ENCODE results near the gene ROCK1. TPM values are rescaled to one million over a fixed set of nuclear protein-coding genes. Genes with fewer than 3 reads are reported as not detected.

The ROCK1 gene
- total and polyA plus RNA-seq, 2 of the 8 experiments (the other 6 are each of a cell fraction or from before 2014, with no cell fraction given) = 4.2 to 48.9 TPM

DNA sequence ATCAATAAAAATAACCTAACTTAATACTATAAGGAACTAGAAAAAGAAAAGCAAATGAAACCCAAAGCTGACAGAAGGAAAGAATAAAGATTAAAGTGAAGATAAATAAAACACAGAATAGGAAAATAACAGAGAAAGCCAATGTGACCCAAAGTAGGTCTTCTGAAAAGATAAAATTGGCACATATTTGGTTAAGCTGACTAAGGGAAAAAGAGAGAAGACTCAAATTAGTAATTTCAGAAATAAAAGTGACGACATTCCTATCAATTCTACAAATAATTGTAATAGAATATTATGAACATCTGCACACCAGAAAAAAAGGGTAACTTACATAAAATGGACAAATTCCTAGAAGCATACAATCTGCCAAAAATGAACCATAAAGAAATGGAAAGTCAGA is 30.2 kb downstream of the ROCK1 start:
- no peak overlapping the region for H2AFZ ChIP-seq (ENCODE audit: low read length)
- POLR2A ChIA-PET (ENCODE audit: partially characterized antibody) = no interaction called here
- H3K79me1 ChIP-seq (ENCODE audit: low read depth, low read length) = peaks cover 3% of the 10 kb centered on the region; the same call in 1 of the 2 replicates
- no peak overlapping the region for H3K14ac ChIP-seq (ENCODE audit: insufficient read length)
- no peak overlapping the region for H2BK20ac ChIP-seq (ENCODE audit: low read length)
- no peak overlapping the region for H3K27ac ChIP-seq (ENCODE audit: low read depth, low read length)
- CTCF ChIA-PET (ENCODE audit: partially characterized antibody) = interaction anchor here (1.1 kb wide), 1 partner anchor 9 kb away, joined by 3 read pairs; no protein-coding TSS in a partner anchor
- no peak overlapping the region for H3K9ac ChIP-seq (replicated peaks in 1 of 4; ENCODE audit: extremely low read depth in 1 of 4, low read depth in 3 of 4, low read length in 3 of 4)
- DNase-seq (ENCODE audit: low read depth in 1 of 2, low spot score in 2 of 2) = no peak
- H3K4me2 ChIP-seq (ENCODE audit: insufficient read depth in 1 of 2, low read depth in 2 of 2, low read length in 2 of 2) = no peak overlapping the region
- H3K27me3 ChIP-seq (replicated peaks in 1 of 4; ENCODE audit: control insufficient read depth in 3 of 4, extremely low read depth in 1 of 4, insufficient read depth in 3 of 4, low read length in 3 of 4) = no peaks in the 10 kb centered on the region
- no peak overlapping the region for H2BK5ac ChIP-seq (ENCODE audit: low read depth, low read length)
- 81% methylated on average over 1 of the region's 1 CpG; no CpG with 5 or more reads in 1 of the 2 experiments for WGBS, 2 experiments (ENCODE audit: extremely low coverage in 1 of 2, insufficient coverage in 1 of 2, insufficient read length in 1 of 2, insufficient replicate concordance in 2 of 2, low coverage in 1 of 2, low lambda C conversion rate in 2 of 2, missing lambda C conversion rate in 1 of 2)
- H4K91ac ChIP-seq (replicated peaks; ENCODE audit: insufficient read length, low read length) = no peak overlapping the region
- no peak overlapping the region for H2BK12ac ChIP-seq (ENCODE audit: low read depth, low read length)
- H3K23ac ChIP-seq (ENCODE audit: insufficient read length) = no peak overlapping the region
- no peak overlapping the region for H4K8ac ChIP-seq (ENCODE audit: extremely low read depth, insufficient read depth, low read length)
- no peak overlapping the region for H3K4ac ChIP-seq (replicated peaks; ENCODE audit: insufficient read length, low read depth, low read length)
- H2BK15ac ChIP-seq (ENCODE audit: low read length) = no peak overlapping the region
- TF ChIP-seq RFX5 (IDR thresholded peaks at IDR 0.05; ENCODE audit: borderline replicate concordance, low read depth, low read length) (no peak), PHF8 (conservative IDR thresholded peaks at IDR 0.05; ENCODE audit: low read depth, low read length) (no peak), CHD2 (IDR thresholded peaks at IDR 0.05; ENCODE audit: low read length) (no peak), RXRA (IDR thresholded peaks at IDR 0.05; ENCODE audit: insufficient read depth, low read depth, low read length) (no peak), TAF1 (IDR thresholded peaks at IDR 0.05; ENCODE audit: low read depth, low read length) (no peak), MAFK (IDR thresholded peaks at IDR 0.05; ENCODE audit: low read depth, low read length) (no peak), TEAD4 (IDR thresholded peaks at IDR 0.05; ENCODE audit: low read depth, low read length) (no peak), SIX5 (IDR thresholded peaks at IDR 0.05; ENCODE audit: low read depth, low read length) (no peak)
- FAIRE-seq = no peak
- peaks cover 1% of the 10 kb centered on the region; the same call in 1 of the 2 replicates for H3K23me2 ChIP-seq (ENCODE audit: low read depth, low read length)
- peaks cover 0 to 2% of the 10 kb centered on the region in 2 experiments for H4K20me1 ChIP-seq (replicated peaks in 1 of 2; ENCODE audit: control insufficient read depth in 1 of 2, insufficient read depth in 2 of 2, low read length in 2 of 2)
- peaks cover 8 to 95% of the 10 kb centered on the region in 2 experiments; a peak in 3 of 4 replicates for H3K79me2 ChIP-seq (ENCODE audit: control insufficient read depth in 1 of 2, insufficient read depth in 2 of 2, low read length in 2 of 2)
- no peaks in the 10 kb centered on the region for H3K36me3 ChIP-seq (ENCODE audit: control insufficient read depth in 2 of 4, insufficient read depth in 4 of 4, low read length in 3 of 4)
- no peaks in the 10 kb centered on the region for H3K4me1 ChIP-seq (replicated peaks in 1 of 4; ENCODE audit: control insufficient read depth in 3 of 4, insufficient read depth in 4 of 4, low read length in 3 of 4)
- no peak overlapping the region for H3K18ac ChIP-seq (ENCODE audit: extremely low read depth, low read length)
- no peak overlapping the region for H2BK120ac ChIP-seq (replicated peaks; ENCODE audit: low read depth, low read length)
- no peak overlapping the region for H3K56ac ChIP-seq (replicated peaks; ENCODE audit: insufficient read length, low read depth, low read length)
- H3K4me3 ChIP-seq (ENCODE audit: extremely low read depth in 1 of 4, insufficient read depth in 2 of 4, low read depth in 3 of 4, low read length in 4 of 4) = no peak overlapping the region
- H4K5ac ChIP-seq (ENCODE audit: insufficient read length, low read depth, low read length) = no peak overlapping the region
- no peaks in the 10 kb centered on the region for H3K9me3 ChIP-seq (ENCODE audit: insufficient read depth in 2 of 2, low read depth in 1 of 2, low read length in 1 of 2)
- H2AK5ac ChIP-seq (ENCODE audit: low read depth, low read length) = no peak overlapping the region

Data from H1 (cell line).